HepG2 (cell line): Measurements from ENCODE around the gene SOCS7. TPM values are rescaled to one million over a fixed set of nuclear protein-coding genes. Genes with fewer than 3 reads are reported as not detected.
A peak's percentile ranks its signal among the peaks of the same experiment; 100 is the strongest.

Experiments
- ATAC-seq: fragments of 200-7000 bp; cut with Tn5 transposase; 3 replicates; pipeline ENCODE4 v1.9.1; 2020; ENCODE audit warnings: mild to moderate bottlenecking, moderate library complexity
- BruUV-seq: library from RNA; stranded (reverse); fragments of 400-500 nt; replicated peaks from 2 replicates; lab custom pipeline; 2021; lab: Mats Ljungman, UMichigan
- CTCF ChIA-PET: fragments of 300-600 bp; formaldehyde crosslinking; extraction: SDS; loops from one replicate; lab custom pipeline; 2021; ENCODE audit warnings: low total read pairs, inconsistent platforms, low intra/inter-chr PET ratio; lab: Yijun Ruan, JAX
- POLR2A ChIA-PET: fragments of 350-600 bp; sonication (Branson Sonifier 250); formaldehyde crosslinking; loops from one replicate; lab custom pipeline; 2020; ENCODE audit warnings: antibody characterized with exemption, inconsistent platforms; lab: Yijun Ruan, JAX
- DNase-seq: peaks from one replicate; pipeline ENCODE4 v3.0.0-alpha.2; 2015; ENCODE audit warnings: low spot score
- FAIRE-seq: peaks from 3 replicates; lab custom pipeline; 2011; peaks lifted over from hg19 to GRCh38; lab: Jason Lieb, UNC
- H2AFZ ChIP-seq: one replicate; pipeline ENCODE4 v1.6.1; 2011; ENCODE audit warnings: low read length, inconsistent platforms
- H3K27ac ChIP-seq: fragments of 300-600 bp; 3 replicates; pipeline ENCODE4 v1.8.0; 2011; ENCODE audit warnings: mixed run types, mild to moderate bottlenecking, mixed read lengths, low read length, inconsistent platforms; ENCODE audit not compliant: insufficient read depth; ENCODE audit errors: extremely low read length
- H3K27me3 ChIP-seq, 2 experiments: fragments of 200-600 bp in 1 of 2; 2 replicates in 1 of 2; 3 replicates in 1 of 2; pipeline versions ENCODE4 v1.6.0 to v1.8.0; 2011; ENCODE audit warnings: low read length in 2 of 2, mild to moderate bottlenecking in 2 of 2, moderate library complexity in 2 of 2, inconsistent platforms in 1 of 2; ENCODE audit not compliant: insufficient read depth in 2 of 2, control insufficient read depth in 1 of 2
- H3K36me3 ChIP-seq, 2 experiments: fragments of 200-600 bp in 1 of 2; replicated peaks in 1 of 2; 2 replicates in 1 of 2; 3 replicates in 1 of 2; pipeline versions ENCODE4 v1.5.1 to v1.8.0; 2011; ENCODE audit warnings: low read length in 2 of 2, inconsistent platforms in 1 of 2; ENCODE audit not compliant: insufficient read depth in 2 of 2, control insufficient read depth in 1 of 2
- H3K4me1 ChIP-seq: 2 replicates; pipeline ENCODE4 v1.5.1; 2012; ENCODE audit warnings: low read length, inconsistent platforms; ENCODE audit not compliant: insufficient read depth
- H3K4me2 ChIP-seq: 2 replicates; pipeline ENCODE4 v1.6.0; 2011; ENCODE audit warnings: low read depth, low read length, inconsistent platforms
- H3K4me3 ChIP-seq, 3 experiments: fragments of 200-600 bp in 1 of 3; sonication (generic), shearing (Covaris generic) in 1 of 3; replicated peaks in 1 of 3; 2 replicates each; pipeline ENCODE4 v1.5.1; 2011 to 2016; ENCODE audit warnings: low read length in 3 of 3, inconsistent platforms in 2 of 3, low read depth in 2 of 3, mild to moderate bottlenecking in 2 of 3, control low read depth in 1 of 3, mixed read lengths in 1 of 3; ENCODE audit not compliant: insufficient read depth in 1 of 3
- H3K79me2 ChIP-seq: one replicate; pipeline ENCODE4 v1.6.1; 2011; ENCODE audit warnings: low read length, inconsistent platforms; ENCODE audit not compliant: insufficient read depth
- H3K9ac ChIP-seq: 2 replicates; pipeline ENCODE4 v1.6.0; 2011; ENCODE audit warnings: mild to moderate bottlenecking, low read depth, low read length, inconsistent platforms; ENCODE audit not compliant: insufficient read depth
- H3K9me3 ChIP-seq: 2 replicates; pipeline ENCODE4 v1.5.1; 2012; ENCODE audit warnings: mild to moderate bottlenecking, low read length
- H4K20me1 ChIP-seq: 2 replicates; pipeline ENCODE4 v1.6.0; 2011; ENCODE audit warnings: inconsistent platforms, mild to moderate bottlenecking, low read length, moderate library complexity; ENCODE audit not compliant: insufficient read depth
- ASH2L ChIP-seq: fragments of 300-600, 200-600 bp; sonication (generic); IDR thresholded peaks from 2 replicates; pipeline ENCODE4 v1.7.0; 2017; ENCODE audit warnings: low read depth, mild to moderate bottlenecking, moderate library complexity, mixed read lengths, low read length; ENCODE audit not compliant: insufficient read length
- DPF2 ChIP-seq: sonication (generic); formaldehyde crosslinking; IDR thresholded peaks from 2 replicates; pipeline ENCODE4 v1.4.0; 2020; ENCODE audit warnings: mild to moderate bottlenecking, low read depth, missing genetic modification reagents, borderline replicate concordance
- HHEX ChIP-seq: IDR thresholded peaks from 2 replicates; pipeline ENCODE4 v1.6.1; 2016; ENCODE audit warnings: control low read depth
- HIVEP1 ChIP-seq: sonication (generic); formaldehyde crosslinking; IDR thresholded peaks from 2 replicates; pipeline ENCODE4 v1.4.0; 2020; ENCODE audit warnings: mild to moderate bottlenecking, missing genetic modification reagents
- MAFG ChIP-seq: sonication (generic); formaldehyde crosslinking; IDR thresholded peaks from 2 replicates; pipeline ENCODE4 v1.5.1; 2020; ENCODE audit warnings: mild to moderate bottlenecking, missing genetic modification reagents
- MBNL3 ChIP-seq: fragments of 250-450 bp; sonication (Bioruptor Pico); conservative IDR thresholded peaks from 2 replicates; pipeline ENCODE4 v1.8.0; 2022; ENCODE audit warnings: mild to moderate bottlenecking, inconsistent platforms
- POLR2G ChIP-seq: fragments of 200-400 bp; formaldehyde crosslinking; IDR thresholded peaks from 2 replicates; pipeline ENCODE4 v1.6.1; 2018; ENCODE audit warnings: mild to moderate bottlenecking, low read depth, low read length, moderate library complexity
- RFX1 ChIP-seq: fragments of 450-650 bp; IDR thresholded peaks from 2 replicates; pipeline ENCODE4 v1.6.1; 2017
- RXRB ChIP-seq: IDR thresholded peaks from 2 replicates; pipeline ENCODE4 v1.6.1; 2016; ENCODE audit warnings: borderline replicate concordance, missing genetic modification reagents, missing compliant biosample characterization
- SAFB2 ChIP-seq: sonication (generic); formaldehyde crosslinking; IDR thresholded peaks from 2 replicates; pipeline ENCODE4 v1.5.1; 2020; ENCODE audit warnings: missing genetic modification reagents, low read depth, mild to moderate bottlenecking, borderline replicate concordance
- ZNF263 ChIP-seq: sonication (generic); formaldehyde crosslinking; IDR thresholded peaks from 2 replicates; pipeline ENCODE4 v1.4.0; 2020; ENCODE audit warnings: missing genetic modification reagents
- ZNF513 ChIP-seq: sonication (generic); formaldehyde crosslinking; conservative IDR thresholded peaks from 2 replicates; pipeline ENCODE4 v1.5.0; 2020; ENCODE audit warnings: missing genetic modification reagents
- ZNF569 ChIP-seq: sonication (generic); formaldehyde crosslinking; IDR thresholded peaks from 2 replicates; pipeline ENCODE4 v1.5.0; 2020; ENCODE audit warnings: mild to moderate bottlenecking, missing genetic modification reagents, moderate library complexity, borderline replicate concordance
- ZNF629 ChIP-seq: sonication (generic); formaldehyde crosslinking; conservative IDR thresholded peaks from 2 replicates; pipeline ENCODE4 v1.5.0; 2020; ENCODE audit warnings: missing genetic modification reagents
- ZSCAN20 ChIP-seq: sonication (generic); formaldehyde crosslinking; IDR thresholded peaks from 2 replicates; pipeline ENCODE4 v1.4.0; 2020; ENCODE audit warnings: missing genetic modification reagents, mild to moderate bottlenecking, borderline replicate concordance
- ZSCAN25 ChIP-seq: sonication (generic); formaldehyde crosslinking; IDR thresholded peaks from 2 replicates; pipeline ENCODE4 v1.8.0; 2022; ENCODE audit warnings: mild to moderate bottlenecking, missing genetic modification reagents
- ZSCAN9 ChIP-seq: IDR thresholded peaks from 2 replicates; pipeline ENCODE4 v1.6.1; 2016; ENCODE audit warnings: borderline replicate concordance
- WGBS: methylation state at CpG from one replicate; pipeline ENCODE4 v1.1.6; 2017; ENCODE audit warnings: low lambda C conversion rate; 5-methylcytosine and 5-hydroxymethylcytosine counted together
- in situ Hi-C: cut with HindIII; loops from 2 replicates; pipeline ENCODE4 v1.10.0; 2017; ENCODE audit warnings: low pct_unique_long_range_greater_than_20kb; ENCODE audit not compliant: extremely low pct_ligation_motif_present
- intact Hi-C: fragments of 100-400 bp; cut with micrococcal nuclease; formaldehyde crosslinking; loops from one replicate; pipeline ENCODE4 v1.10.0; 2022; ENCODE audit not compliant: unreplicated experiment
- polyA plus RNA-seq, 8 experiments: library from polyadenylated mRNA; depleted of rRNA in 3 of 8; stranded (reverse) in 7 of 8; unstranded in 1 of 8; fragments of >200 nt; fragmentation: Illumina TruSeq in 4 of 8; extraction: Trizol in 4 of 8; gene quantifications; 2 replicates each; pipeline versions ENCODE4 v1.2.1 to v1.2.3, GENCODE V29; 2011 to 2016; ENCODE audit warnings: low read depth in 4 of 8, missing spikeins in 1 of 8, mixed read lengths in 1 of 8; ENCODE audit not compliant: insufficient read depth in 1 of 8
- total RNA-seq, 5 experiments: library from RNA; depleted of rRNA; stranded (reverse); fragments of >200 nt; fragmentation: Illumina TruSeq; extraction: Trizol; gene quantifications; 2 replicates each; pipeline ENCODE4 v1.2.3, GENCODE V29; 2016; ENCODE audit warnings: low read depth in 1 of 5
- TF ChIP-seq, protein P1 (sequence below): IDR thresholded peaks from 2 replicates; pipeline ENCODE4 v1.6.1; 2016; ENCODE audit warnings: mild to moderate bottlenecking

SOCS7 gene
- total and polyA plus RNA-seq, 2 of the 13 experiments (the other 11 are each of a cell fraction or from before 2014, with no cell fraction given), result 19.2 to 24.2 TPM

GRCh38 chr17:38434178-38434665 is 82.6 kb downstream of the SOCS7 start:
- intact Hi-C loops, result no loop called here
- DNase-seq, result no peak
- H3K4me2 ChIP-seq, result no peak overlapping the region
- no peaks in the 10 kb centered on the region for H3K36me3 ChIP-seq
- no peaks in the 10 kb centered on the region for H3K79me2 ChIP-seq
- no peak overlapping the region for H3K27ac ChIP-seq
- H4K20me1 ChIP-seq, result no peaks in the 10 kb centered on the region
- in situ Hi-C loops, result no loop called here
- no peaks in the 10 kb centered on the region for H3K4me1 ChIP-seq
- BruUV-seq, result no TSS peak
- peaks cover 14 to 65% of the 10 kb centered on the region in 2 experiments for H3K27me3 ChIP-seq
- no peak; the same call in 2 of the 3 replicates for ATAC-seq
- 0 out of 2 replicates have a peak, but pooled peaks have one; percentile 43 for TF ChIP-seq ZNF263 (CRISPR knock-in tag)
- no peak for TF ChIP-seq DPF2 (CRISPR knock-in tag)
- 0 out of 2 replicates have a peak, but pooled peaks have one; percentile 17 for TF ChIP-seq HIVEP1 (CRISPR knock-in tag)
- no peak overlapping the region for H2AFZ ChIP-seq
- POLR2A ChIA-PET, result no interaction called here
- no peak overlapping the region for H3K9ac ChIP-seq
- no peak overlapping the region for H3K4me3 ChIP-seq
- no peaks in the 10 kb centered on the region for H3K9me3 ChIP-seq
- no peak for FAIRE-seq
- CTCF ChIA-PET, result no interaction called here
- 37% methylated on average over 21 of the region's 21 CpGs for WGBS

- DNase-seq (no peak), ATAC-seq (no peak), FAIRE-seq (no peak)
- no peak overlapping the region for H2AFZ ChIP-seq
- H3K4me3 ChIP-seq, result no peak overlapping the region
- no peak overlapping the region for H3K4me2 ChIP-seq
- ChIA-PET POLR2A (no interaction called here), CTCF (no interaction called here)
- no peak overlapping the region for H3K27ac ChIP-seq
- no peaks in the 10 kb centered on the region for H4K20me1 ChIP-seq
- peaks cover 16 to 69% of the 10 kb centered on the region in 2 experiments for H3K27me3 ChIP-seq
- no peaks in the 10 kb centered on the region for H3K79me2 ChIP-seq
- BruUV-seq, result no TSS peak
- 22% methylated on average over 9 of the region's 9 CpGs for WGBS
- intact Hi-C loops (no loop called here), in situ Hi-C loops (no loop called here)
- H3K36me3 ChIP-seq, result no peaks in the 10 kb centered on the region
- no peak overlapping the region for H3K9ac ChIP-seq
- no peaks in the 10 kb centered on the region for H3K4me1 ChIP-seq
- no peaks in the 10 kb centered on the region for H3K9me3 ChIP-seq
- TF ChIP-seq ZNF569 (CRISPR knock-in tag), result no peak
- TF ChIP-seq ZNF513 (CRISPR knock-in tag), result no peak
- TF ChIP-seq RFX1, result no peak
- TF ChIP-seq ZSCAN25, result no peak
- no peak for TF ChIP-seq MBNL3 (CRISPR knock-in tag)
- no peak for TF ChIP-seq SAFB2 (CRISPR knock-in tag)
- no peak for TF ChIP-seq MAFG
- TF ChIP-seq ASH2L, result no peak
- no peak for TF ChIP-seq POLR2G
- TF ChIP-seq ZNF629 (CRISPR knock-in tag), result no peak
- no peak for TF ChIP-seq ZSCAN20 (CRISPR knock-in tag)
- no peak for TF ChIP-seq ZSCAN9 (CRISPR knock-in tag)
- TF ChIP-seq, protein P1, sequence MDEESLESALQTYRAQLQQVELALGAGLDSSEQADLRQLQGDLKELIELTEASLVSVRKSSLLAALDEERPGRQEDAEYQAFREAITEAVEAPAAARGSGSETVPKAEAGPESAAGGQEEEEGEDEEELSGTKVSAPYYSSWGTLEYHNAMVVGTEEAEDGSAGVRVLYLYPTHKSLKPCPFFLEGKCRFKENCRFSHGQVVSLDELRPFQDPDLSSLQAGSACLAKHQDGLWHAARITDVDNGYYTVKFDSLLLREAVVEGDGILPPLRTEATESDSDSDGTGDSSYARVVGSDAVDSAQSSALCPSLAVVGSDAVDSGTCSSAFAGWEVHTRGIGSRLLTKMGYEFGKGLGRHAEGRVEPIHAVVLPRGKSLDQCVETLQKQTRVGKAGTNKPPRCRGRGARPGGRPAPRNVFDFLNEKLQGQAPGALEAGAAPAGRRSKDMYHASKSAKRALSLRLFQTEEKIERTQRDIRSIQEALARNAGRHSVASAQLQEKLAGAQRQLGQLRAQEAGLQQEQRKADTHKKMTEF (CRISPR knock-in tag), result no peak
- TF ChIP-seq RXRB (CRISPR knock-in tag), result no peak
- TF ChIP-seq HHEX (CRISPR knock-in tag), result no peak
These were observed 84.2 kb downstream of the SOCS7 start for GRCh38 chr17:38435795-38436194.
